ENCODE results near the gene TICRR. TPM values are rescaled to one million over a fixed set of nuclear protein-coding genes. Genes with fewer than 3 reads are reported as not detected.

The TICRR gene
- total RNA-seq, 1 experiment from 2014 or later = 20.5 TPM

DNA sequence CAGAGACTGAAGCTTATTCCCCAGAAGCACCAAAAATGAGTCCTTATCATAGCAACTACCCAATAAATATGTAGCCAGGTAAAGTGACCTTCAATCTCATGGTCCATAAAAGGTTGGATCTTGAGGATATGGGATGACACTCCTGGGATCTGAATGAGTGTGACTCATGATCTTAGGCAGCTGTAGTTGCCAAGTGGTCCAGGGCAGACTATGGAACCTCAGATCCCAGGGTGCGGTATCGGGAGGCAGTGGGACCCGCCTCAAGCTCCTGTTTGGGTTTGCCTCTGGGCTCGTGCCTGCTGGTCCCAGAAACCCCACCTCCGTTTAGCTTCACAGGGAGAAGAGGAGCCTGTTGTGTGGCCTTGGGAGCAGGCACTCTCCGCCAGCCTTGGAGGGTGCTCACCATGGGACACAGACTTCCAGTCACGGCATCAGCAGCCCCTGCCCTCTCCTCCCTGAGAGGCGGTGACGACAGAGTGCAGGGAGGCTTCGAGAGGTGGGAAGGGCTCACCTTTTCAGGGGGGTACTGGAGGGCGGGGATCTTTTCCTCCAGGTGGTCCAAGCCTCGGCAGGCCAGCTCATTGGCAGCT is 95.8 kb downstream of the TICRR start:
- Histone ChIP-seq H3K4me3 (ENCODE audit: low read depth in 2 of 2, low read length in 2 of 2) (no peak overlapping the region), H3K36me3 (ENCODE audit: control insufficient read depth, insufficient read depth, low read length) (no peaks in the 10 kb centered on the region), H3K27me3 (ENCODE audit: control insufficient read depth, insufficient read depth, low read length) (no peaks in the 10 kb centered on the region), H3K27ac (ENCODE audit: low read length) (no peak overlapping the region), H3K4me1 (ENCODE audit: control insufficient read depth, insufficient read depth, low read length) (peaks cover 4% of the 10 kb centered on the region; the same call in 1 of the 2 replicates), H3K9me3 (ENCODE audit: control insufficient read depth, insufficient read depth, low read depth, low read length) (no peaks in the 10 kb centered on the region)
- POLR2A ChIA-PET = no interaction called here
- TF ChIP-seq, protein P1, sequence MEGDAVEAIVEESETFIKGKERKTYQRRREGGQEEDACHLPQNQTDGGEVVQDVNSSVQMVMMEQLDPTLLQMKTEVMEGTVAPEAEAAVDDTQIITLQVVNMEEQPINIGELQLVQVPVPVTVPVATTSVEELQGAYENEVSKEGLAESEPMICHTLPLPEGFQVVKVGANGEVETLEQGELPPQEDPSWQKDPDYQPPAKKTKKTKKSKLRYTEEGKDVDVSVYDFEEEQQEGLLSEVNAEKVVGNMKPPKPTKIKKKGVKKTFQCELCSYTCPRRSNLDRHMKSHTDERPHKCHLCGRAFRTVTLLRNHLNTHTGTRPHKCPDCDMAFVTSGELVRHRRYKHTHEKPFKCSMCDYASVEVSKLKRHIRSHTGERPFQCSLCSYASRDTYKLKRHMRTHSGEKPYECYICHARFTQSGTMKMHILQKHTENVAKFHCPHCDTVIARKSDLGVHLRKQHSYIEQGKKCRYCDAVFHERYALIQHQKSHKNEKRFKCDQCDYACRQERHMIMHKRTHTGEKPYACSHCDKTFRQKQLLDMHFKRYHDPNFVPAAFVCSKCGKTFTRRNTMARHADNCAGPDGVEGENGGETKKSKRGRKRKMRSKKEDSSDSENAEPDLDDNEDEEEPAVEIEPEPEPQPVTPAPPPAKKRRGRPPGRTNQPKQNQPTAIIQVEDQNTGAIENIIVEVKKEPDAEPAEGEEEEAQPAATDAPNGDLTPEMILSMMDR (IDR thresholded peaks at IDR 0.05) = no peak
- TF ChIP-seq TCF7L2 (IDR thresholded peaks at IDR 0.05; ENCODE audit: low read depth, low read length) (no peak), POLR2AphosphoS5 (IDR thresholded peaks at IDR 0.05; ENCODE audit: low read depth, low read length) (no peak), SIN3A (IDR thresholded peaks at IDR 0.05; ENCODE audit: borderline replicate concordance, insufficient read depth, low read depth, low read length) (no peak)
- TF ChIP-seq, protein P2, sequence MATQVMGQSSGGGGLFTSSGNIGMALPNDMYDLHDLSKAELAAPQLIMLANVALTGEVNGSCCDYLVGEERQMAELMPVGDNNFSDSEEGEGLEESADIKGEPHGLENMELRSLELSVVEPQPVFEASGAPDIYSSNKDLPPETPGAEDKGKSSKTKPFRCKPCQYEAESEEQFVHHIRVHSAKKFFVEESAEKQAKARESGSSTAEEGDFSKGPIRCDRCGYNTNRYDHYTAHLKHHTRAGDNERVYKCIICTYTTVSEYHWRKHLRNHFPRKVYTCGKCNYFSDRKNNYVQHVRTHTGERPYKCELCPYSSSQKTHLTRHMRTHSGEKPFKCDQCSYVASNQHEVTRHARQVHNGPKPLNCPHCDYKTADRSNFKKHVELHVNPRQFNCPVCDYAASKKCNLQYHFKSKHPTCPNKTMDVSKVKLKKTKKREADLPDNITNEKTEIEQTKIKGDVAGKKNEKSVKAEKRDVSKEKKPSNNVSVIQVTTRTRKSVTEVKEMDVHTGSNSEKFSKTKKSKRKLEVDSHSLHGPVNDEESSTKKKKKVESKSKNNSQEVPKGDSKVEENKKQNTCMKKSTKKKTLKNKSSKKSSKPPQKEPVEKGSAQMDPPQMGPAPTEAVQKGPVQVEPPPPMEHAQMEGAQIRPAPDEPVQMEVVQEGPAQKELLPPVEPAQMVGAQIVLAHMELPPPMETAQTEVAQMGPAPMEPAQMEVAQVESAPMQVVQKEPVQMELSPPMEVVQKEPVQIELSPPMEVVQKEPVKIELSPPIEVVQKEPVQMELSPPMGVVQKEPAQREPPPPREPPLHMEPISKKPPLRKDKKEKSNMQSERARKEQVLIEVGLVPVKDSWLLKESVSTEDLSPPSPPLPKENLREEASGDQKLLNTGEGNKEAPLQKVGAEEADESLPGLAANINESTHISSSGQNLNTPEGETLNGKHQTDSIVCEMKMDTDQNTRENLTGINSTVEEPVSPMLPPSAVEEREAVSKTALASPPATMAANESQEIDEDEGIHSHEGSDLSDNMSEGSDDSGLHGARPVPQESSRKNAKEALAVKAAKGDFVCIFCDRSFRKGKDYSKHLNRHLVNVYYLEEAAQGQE (IDR thresholded peaks at IDR 0.05; ENCODE audit: insufficient read depth in 1 of 2, low read depth in 2 of 2, low read length in 1 of 2) = no peak
- DNase-seq (ENCODE audit: low read depth, low spot score) (no peak), ATAC-seq (no peak)
- CTCF ChIA-PET = no interaction called here
- intact Hi-C loops (cut with micrococcal nuclease; ENCODE audit: unreplicated experiment) = no loop called here
- no TSS peak for BruUV-seq (replicated peaks)
- in situ Hi-C loops (cut with HindIII; ENCODE audit: low pct_unique_long_range_greater_than_20kb, low sequenced_read_pairs) = no loop called here

DNA sequence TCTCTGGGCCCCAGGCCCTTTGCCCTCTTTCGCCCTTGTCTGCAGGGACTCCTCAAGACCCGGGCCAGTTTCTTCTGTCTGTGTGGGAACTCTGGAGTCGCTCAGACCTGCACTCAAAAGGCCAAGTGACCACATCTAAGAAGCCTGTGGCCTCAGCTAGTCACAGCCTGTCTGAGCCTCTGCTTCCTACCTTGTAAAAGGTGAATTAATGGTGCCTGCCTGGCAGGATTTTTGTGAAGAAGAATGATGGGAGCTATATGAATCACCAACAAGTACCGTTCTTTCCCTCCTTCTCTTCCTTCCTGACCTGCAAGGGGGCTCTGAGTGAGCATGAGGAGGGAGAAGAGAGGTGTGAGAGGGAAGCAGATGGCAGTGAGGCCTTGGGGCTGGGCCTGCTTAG is 96.4 kb downstream of the TICRR start:
- in situ Hi-C loops (cut with HindIII; ENCODE audit: low pct_unique_long_range_greater_than_20kb, low sequenced_read_pairs) (no loop called here), intact Hi-C loops (cut with micrococcal nuclease; ENCODE audit: unreplicated experiment) (no loop called here)
- DNase-seq (ENCODE audit: low read depth, low spot score) (no peak), ATAC-seq (no peak)
- ChIA-PET CTCF (interaction anchor here (1.3 kb wide), 1 partner anchor 31 kb away, joined by 3 read pairs; no protein-coding TSS in a partner anchor), POLR2A (no interaction called here)
- Histone ChIP-seq H3K36me3 (ENCODE audit: control insufficient read depth, insufficient read depth, low read length) (no peaks in the 10 kb centered on the region), H3K27ac (ENCODE audit: low read length) (no peak overlapping the region), H3K4me1 (ENCODE audit: control insufficient read depth, insufficient read depth, low read length) (no peaks in the 10 kb centered on the region), H3K27me3 (ENCODE audit: control insufficient read depth, insufficient read depth, low read length) (no peaks in the 10 kb centered on the region), H3K9me3 (ENCODE audit: control insufficient read depth, insufficient read depth, low read depth, low read length) (no peaks in the 10 kb centered on the region), H3K4me3 (ENCODE audit: low read depth in 2 of 2, low read length in 2 of 2) (no peak overlapping the region)
- BruUV-seq (replicated peaks) = no TSS peak
- no peak for TF ChIP-seq TCF7L2 (IDR thresholded peaks at IDR 0.05; ENCODE audit: low read depth, low read length)
- TF ChIP-seq SIN3A (IDR thresholded peaks at IDR 0.05; ENCODE audit: borderline replicate concordance, insufficient read depth, low read depth, low read length) = no peak
- TF ChIP-seq, protein P1 (IDR thresholded peaks at IDR 0.05) = no peak
- TF ChIP-seq, protein P2 (IDR thresholded peaks at IDR 0.05; ENCODE audit: insufficient read depth in 1 of 2, low read depth in 2 of 2, low read length in 1 of 2) = no peak
